ENCODE measurements around the gene USP13.

The USP13 gene

DNA sequence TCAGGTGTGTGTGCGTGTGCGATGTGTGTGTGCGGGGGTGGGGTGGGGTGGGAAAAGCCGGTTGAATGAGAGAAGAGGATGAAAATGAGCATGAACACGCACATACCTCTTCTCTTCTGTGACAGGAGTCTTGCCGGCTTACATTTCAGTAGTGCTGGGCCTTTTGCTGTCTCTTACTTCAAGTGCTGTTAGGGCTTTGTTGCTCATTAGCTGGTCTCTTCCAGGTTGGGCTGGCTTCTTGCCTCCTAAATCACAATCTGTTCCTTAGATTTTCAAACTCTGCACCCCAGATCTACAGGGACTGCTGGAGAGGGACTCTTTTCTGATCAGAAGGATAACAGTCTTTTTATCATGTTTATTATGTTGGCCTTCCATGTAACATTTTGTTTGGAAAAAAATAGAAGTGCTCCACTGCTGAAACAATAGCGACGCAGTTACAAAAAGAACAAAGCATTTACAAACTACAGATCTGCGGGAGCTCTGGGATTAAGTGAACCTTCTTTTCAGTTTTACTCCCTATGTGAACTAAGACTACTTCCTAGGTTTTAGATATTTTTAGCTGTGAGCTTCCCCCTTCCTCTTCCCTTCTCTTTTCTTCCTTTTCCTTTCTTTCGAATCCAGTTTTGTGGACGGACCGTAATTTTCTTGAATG, 48.5 kb downstream of the USP13 start:
- no peak for FAIRE-seq

DNA sequence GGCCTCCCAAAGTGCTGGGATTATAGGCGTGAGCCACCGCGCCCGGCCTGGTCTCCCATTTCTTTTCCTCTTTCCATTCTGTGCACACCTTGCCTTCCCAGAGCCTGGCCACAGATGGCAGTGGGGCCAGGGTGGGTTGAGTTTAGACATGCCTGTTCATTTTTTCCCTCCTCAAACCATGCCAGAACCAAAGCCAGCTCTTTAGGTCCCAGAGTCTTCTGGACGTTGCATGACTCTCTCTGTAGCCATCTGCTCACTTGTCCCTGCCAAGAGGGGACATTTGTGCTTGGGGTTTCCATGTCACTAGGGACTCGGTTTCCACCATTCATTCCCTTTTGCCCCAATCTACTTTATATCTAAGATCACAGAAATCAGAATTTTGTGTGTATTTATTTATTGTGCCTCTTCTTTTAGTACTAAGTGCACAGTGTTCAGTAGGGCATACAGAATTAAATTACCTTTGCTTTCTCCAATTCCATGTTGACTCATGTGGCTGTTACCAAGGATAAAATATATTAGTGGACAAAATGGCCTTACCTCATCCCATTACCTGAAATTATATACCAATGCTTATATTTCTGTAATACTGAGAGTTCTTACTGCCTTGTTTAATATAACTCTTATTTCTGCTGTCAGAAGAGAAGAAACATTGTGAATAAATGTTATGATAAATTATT, 49.6 kb downstream of the USP13 start:
- FAIRE-seq: no peak

DNA sequence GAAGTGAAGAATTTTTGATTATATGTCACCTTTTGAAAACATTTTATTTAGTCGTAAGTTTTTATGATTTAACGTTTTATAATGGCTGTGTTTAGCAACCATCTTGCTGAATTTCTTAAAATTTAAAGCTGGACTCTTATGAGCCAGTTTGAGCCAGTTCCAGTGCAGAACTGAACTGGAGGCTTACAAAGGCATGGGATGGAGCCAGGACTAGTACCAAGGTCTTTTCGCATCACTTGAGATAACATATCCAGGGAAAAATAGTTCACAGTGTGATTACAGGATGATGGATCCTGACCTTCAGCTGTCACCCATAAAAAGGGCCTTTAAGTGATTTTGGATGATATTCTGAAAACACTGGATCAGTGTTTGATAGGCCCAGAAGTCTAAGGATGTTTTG, 51.0 kb downstream of the USP13 start:
- FAIRE-seq: no peak

DNA sequence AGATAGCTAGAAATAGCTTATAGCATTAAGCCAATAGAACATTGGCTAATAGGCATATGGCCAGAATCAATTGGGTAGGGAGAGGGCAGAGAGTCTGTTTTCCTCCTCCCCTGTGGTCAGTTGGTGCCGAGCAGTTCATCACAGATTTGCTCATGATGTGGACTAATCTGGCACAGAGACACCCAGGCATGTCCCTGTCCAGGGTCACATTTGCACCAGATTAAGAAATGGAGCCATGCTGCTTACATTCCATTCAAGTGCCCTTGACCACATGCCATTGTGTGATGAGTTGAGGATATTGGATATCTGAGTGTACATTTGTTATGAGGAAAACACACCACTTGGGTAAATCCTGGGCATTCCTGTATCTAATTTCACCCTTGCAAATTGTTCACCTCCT, 53.4 kb downstream of the USP13 start:
- no peak for FAIRE-seq

DNA sequence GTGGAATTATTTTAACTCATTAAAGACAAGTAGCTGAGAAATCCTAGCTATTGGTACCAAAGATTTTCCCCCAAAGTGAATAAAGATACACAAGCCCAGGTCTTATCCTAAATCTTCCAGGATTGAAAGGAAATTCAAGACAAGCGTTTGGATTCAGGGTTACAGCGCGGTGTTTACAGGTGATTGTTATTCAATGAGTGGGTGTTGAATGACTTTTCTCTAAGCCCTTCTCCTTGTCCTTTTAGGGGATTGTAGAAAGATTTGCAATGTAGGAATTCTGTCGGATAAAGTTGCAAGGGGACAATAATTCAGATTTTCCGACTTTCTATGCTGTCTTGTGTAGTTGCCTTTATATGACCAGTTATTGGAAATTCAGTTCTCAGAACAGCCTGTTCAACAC, 57.2 kb downstream of the USP13 start:
- FAIRE-seq: no peak

DNA sequence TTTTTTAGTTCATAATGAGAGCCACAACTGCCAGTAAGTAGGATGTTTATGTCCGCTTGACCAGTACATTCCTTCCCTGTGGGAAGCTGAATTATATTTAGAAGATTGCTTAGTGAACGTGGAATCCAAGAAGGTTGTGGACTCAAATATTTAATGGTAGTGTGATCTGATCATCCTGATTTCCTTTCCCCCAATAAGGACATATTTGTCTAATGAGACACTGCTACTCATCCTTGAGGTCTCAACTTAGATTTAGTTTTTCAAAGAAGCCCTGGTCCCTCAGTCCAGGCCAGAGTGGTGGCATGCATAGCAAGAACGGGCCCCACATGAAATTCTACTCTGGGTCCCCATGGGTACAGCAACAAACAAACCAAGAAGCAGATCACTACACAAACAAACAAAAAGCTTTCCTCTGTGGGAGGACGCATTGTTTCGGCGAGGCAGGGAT, 60.8 kb downstream of the USP13 start:
- FAIRE-seq: no peak

DNA sequence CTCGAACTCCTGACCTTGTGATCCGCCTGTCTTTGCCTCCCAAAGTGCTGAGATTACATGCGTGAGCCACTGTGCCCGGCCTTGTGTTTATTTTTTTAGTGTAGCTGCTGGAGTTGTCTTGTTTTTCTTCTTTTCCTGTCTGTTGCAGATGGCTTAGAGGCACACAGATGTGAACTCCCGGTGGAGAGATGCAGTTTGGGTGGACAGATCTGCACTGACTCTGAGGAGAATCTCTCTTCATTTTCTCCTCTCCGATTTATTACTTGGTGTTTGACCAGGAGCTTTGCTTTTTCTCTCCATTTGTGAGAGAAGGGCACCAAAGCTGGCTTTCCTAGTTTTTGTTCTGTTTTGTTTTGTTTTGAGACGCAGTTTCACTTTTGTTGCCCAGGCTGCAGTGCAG, 62.7 kb downstream of the USP13 start:
- no peak for FAIRE-seq

DNA sequence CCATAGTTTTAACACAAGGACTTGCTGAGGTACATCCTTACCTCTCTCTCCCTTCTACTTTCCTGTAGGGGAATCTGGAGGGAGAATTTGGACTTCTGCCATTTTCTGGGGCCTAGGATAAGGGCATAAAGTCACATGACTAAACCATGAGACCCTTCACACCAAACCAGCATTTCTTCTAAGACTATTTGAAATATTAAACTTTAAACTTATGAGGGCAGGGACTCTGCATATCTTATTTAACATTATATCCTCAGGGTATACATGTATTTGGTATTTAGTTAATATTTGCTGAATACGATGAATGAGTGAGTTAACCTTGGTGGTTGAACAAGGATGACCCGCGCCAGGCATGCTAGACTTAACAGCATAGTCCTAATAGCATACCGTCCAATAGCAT, 63.4 kb downstream of the USP13 start:
- no peak for FAIRE-seq

DNA sequence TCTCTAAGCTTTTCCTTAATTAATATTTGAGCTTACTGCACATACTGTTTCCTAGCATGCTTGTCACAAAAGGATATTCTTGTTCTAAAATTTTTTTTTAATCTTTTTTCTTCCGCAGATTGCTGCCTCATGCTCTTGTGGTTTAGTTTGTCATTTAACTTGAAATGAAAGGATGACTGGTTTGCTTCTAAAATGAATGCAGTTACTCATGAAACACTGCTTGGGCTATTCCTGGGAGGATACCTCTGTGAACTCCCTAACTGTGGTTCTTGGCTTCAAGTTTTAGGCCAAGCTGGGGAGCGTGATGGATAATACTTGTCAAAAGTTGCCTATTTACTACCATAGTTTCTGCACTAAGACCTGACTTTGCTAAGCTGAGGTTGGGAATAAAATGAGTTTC, 64.0 kb downstream of the USP13 start:
- FAIRE-seq: no peak

DNA sequence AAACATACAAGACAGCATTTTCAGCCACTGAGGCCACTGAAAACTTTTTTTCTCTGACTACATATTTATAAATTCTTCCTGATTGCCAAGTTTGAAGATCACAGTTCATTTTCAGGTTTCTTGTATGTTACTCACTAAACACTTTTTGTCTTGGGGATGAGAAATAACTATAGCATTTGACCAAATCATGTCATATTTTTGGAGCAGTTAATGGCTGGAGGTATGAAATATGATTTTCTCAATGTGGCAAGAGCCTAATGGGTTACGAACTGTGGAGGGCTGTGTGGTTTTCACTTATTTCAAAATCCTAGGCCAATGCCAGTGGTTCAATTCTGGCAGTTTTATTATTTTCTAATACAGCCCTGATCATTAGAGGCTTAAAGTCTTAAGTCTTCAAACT, 64.4 kb downstream of the USP13 start:
- no peak for FAIRE-seq

DNA sequence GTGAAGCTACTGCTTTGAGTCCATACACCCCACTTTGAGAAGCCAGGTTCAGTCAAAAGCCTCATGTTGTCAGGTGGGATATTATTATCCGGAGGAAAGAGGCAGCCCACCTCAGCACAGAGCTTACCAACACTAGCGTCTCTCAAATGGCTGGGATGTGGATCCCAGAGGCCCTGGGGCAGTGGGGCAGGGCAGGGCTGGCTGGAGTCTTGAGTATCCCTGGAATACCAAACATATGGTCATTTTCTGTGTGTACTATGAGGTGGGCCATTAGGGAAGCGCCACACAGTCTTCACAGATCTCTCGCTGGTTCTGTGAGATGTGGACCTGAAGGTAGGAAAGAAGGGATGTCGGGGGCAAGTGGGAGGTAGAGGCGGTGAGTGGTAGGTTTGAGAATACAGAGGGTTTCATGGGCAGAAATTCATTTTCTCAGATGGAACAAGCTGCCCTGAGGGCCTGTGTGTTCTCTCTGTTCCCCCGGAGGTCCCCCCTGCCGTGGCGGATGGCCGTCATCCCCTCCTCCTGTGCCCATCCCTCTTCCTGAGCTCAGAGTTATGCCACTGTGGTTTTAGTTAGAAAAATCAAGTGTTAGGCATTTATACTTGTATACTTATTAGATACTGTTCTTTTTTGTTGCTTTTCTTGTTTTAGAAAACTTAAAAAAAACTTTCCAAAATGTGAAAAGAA, 66.4 kb downstream of the USP13 start:
- no peak for FAIRE-seq

DNA sequence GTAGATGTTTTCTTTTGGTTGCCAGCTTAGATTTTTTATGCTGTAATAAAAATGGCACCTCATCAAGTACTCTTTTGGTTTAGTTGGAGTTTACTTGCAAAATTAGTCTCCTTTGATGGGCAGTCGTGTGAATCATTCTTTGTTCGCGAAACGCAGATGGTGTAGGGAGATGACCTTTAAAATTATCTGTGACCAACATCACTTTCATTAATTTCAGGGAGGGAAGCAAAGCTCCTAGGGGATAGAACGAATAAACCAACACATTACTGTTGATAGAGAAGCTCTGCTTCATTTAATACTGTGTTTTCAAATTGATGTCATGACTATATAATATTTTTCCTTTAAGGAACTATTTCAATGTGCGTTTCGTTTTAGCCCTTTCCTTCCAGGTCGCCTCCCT, 67.4 kb downstream of the USP13 start:
- no peak for FAIRE-seq

DNA sequence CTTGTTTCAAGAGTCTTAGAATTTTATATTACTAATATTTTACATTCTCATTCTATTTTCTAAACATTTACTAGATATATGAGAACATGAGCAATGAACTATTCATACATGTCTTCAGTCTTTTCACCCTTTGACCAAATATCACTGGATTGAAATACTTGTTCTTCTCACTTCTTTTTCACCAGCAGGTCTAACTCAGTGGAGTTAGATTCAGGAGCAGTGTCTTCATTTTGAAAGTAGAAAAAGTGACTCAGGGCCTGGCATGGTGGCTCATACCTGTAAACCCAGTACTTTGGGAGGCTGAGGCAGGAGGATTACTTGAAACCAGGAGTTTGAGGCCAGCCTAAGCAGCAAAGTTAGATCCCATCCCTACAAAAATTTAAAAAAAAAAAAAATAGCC, 70.8 kb downstream of the USP13 start:
- FAIRE-seq: no peak

DNA sequence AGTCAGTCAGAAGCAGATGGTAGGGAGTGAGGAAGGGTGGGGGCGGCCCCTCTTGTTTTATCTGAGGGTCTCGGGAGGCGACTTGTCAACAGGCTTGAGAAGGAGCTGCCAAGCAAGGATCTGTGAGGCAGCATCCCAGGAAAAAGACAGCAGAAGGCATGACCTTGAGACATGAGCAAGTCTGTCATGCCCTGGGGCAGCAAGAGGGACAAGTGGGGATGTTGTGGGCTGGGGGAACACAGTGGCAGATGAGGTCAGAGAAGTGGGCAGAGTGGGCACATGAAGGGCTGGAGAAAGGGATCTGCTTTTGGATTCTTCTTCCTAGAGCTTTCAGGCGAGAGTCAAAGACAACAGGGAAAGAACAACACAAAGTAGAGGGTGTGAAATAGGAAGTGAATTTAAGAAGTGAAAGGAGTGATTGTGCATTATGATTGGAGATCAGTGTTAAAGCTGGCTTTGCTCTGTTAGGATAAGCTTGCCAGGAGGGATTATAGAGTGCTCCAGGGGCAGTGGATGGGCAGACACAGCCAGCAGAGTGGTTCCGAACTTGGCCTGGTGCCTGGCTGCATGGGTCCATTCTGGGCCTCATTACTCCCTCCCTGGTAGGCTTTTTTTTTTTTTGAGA, 73.3 kb downstream of the USP13 start:
- FAIRE-seq: no peak

DNA sequence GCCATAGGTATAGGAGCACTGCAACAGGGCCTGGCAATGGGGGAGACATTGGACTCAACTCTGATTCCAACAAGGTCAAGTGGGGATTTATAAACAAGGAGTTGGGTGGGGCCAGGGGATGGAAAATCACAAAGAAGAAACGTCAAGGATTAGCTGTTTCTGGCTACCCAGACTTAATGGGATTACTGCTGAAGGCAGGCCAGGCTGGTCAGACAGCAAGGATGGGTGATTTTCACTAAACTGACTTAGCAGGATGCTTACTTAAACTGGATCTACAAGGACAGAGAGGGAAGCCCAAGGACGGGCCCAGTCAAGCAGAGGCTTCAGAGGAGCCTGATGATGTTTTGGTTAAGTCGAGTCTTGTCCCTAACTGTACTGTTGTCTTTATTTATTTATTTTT, 76.2 kb downstream of the USP13 start:
- no peak for FAIRE-seq

DNA sequence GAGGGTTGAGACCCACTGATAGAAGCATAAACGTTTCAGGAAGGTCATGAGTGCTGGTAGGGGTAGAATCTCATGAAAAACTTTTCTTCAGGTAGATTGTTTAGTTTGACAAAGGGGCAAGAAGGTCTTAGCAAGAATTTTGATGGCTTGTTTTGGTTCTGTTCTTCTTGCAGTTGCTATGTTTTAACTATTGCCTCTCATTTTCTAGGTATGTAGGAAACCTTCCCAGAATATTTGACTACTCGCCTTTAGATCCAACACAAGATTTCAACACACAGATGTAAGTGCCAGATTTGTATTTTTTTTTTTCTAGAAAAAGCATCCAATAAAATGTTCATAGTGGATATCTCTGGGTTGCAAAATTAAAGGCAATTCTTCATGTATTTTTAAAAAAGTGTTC, 77.1 kb downstream of the USP13 start:
- FAIRE-seq: no peak

DNA sequence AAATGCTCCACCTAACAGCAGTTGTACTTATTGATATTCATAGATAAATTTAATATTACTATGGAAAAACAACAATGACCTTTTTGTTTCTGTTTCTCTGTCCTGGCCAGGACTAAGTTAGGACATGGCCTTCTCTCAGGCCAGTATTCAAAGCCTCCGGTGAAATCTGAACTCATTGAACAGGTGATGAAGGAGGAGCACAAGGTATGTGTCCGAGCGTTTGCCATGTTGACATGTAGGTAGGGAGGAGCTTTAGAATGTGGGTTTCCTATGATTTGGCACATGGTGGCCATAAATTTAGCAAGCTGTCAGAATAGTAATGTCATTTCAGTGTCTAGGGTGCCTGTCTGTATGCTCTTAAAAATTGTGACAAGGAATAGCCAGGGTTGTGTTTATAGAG, 77.7 kb downstream of the USP13 start:
- no peak for FAIRE-seq

DNA sequence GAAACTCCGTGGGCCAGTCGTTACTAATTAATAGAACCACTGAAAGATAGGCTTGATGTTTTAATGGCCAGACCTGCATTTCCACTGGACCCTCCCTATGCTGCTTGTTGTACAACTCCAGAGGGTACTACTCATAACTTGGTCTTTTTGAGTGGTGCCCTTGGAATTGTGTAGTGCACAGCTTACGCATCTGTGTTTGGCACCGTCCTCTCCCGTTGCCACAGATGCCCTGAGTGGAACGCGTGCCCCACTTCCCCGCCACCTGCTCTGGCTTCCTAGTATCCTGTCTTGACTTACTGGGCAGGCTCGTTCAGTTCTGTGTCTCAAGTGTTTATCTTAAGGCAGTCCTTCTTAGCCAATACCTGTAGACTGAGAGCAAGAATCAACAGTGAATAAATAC, 78.7 kb downstream of the USP13 start:
- no peak for FAIRE-seq

DNA sequence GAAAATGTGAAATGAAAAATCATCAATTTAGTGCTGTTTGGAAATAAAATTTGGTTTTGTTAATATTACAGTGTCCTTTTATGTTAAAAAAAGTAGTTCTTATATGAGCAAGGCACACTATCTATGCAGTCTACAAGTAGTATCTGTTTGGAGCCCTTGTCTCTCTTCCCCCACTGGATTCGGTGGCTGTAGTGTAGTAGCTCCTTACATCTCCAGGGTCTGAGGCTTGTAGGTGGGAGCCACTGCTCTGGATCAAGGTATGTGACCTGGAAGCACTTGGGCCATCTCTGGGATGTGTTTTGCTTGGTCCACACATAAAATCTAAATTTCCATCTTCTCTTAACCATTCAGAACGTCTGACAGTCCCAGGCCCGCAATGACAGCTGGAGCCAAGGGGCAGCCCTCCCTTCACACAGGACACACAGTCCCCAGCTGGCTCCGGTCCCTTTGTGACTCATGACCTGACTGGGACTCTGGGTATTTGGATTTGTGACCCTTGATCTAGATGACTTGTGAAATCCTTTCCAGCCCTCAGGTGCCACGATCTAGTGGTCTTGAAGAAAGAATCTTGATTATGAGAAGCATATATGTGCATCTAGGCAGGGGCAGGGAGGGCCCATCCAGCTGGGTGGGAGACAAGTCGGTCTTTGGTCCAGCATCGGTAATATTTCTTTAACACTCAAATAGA, 80.0 kb downstream of the USP13 start:
- FAIRE-seq: no peak

DNA sequence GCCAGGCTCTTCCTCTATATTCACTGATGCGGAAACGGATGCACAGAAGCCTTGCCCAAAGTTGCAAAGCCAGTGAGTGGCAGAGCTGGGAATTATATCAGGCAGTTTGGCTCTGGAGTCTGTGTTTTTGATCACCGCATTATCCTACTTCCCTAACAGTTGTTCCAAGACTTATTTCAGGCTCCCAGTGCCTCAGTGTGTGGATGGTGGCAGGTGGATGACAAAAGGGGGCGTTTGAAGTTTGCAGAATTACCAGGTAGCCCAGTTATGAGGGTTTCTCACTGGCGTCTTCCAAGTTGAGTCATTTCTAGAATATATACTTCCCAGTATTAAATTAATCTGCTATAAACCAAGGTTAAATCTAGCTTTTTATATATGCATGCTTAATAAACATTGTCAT, 81.0 kb downstream of the USP13 start:
- no peak for FAIRE-seq

DNA sequence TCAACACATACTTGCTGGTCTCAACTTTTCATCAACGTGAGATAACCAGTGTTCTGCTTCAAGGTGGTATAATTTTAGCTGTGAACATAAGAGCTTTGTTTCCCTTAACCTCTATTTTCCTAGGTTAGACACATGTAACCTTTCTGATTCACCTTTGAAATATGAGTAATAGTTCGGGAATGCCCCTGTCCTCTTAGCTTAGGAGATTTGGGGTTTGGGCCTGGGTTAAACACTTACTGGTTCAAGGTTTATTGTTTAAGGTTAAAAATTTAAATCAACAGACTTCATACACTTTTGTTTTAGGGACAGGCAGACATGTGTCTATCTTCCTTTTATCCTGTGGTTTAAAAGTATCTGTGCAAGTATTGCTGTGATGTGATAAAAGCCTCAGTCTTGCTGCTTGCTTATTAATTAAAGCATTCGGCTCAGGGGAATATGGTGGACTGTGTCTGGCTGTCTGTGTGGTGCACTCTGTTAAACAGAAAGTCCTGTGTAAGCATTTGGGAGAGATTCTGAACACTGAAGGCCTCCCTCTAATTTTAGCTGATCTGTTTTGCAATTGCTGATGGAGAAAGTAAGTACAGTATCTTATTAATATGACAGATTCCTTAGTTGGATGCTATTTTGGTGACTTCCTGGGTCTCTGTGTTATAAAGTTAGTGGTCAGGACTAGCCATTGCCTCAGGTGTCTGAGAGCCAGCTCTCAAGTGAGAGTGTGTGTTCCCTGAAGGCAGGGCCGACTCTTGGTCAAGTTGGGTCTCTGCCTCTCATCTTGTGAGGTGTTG, 81.8 kb downstream of the USP13 start:
- no peak for FAIRE-seq

DNA sequence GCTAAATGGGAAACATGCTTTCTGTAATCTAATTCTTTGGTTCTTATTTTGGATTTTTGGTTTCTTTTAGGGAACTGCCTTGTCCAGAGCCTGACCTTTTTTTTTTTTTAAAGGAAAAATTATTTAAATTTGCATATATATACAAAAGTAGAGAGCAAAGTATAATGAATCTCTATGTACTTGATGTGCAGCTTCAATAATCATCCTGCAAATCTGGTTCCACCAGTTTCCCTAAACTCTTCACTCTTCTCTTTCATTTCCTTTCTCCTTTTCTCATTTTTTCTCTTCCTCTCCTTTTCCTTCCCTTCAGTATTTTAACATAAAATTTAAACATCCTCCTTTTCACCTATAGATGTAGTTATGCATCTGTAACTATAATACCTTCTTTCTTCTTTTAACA, 82.5 kb downstream of the USP13 start:
- no peak for FAIRE-seq
